H9 (cell line): ENCODE results near the gene NAA35. TPM values are rescaled to one million over a fixed set of nuclear protein-coding genes. Genes with fewer than 3 reads are reported as not detected.

Experiments used
- DNase-seq: peaks from one replicate; pipeline ENCODE4 v3.0.0-alpha.2; 2017
- H2AFZ ChIP-seq: one replicate; pipeline ENCODE4 v1.6.1; 2013; ENCODE audit warnings: mild to moderate bottlenecking, low read length, control low read depth, moderate library complexity
- H2AK5ac ChIP-seq: 2 replicates; pipeline ENCODE4 v1.6.1; 2013; ENCODE audit warnings: low read length, control low read depth, mixed read lengths; ENCODE audit not compliant: insufficient read length
- H2BK120ac ChIP-seq: one replicate; pipeline ENCODE4 v1.6.1; 2013; ENCODE audit warnings: low read depth, mild to moderate bottlenecking, low read length, control low read depth, inconsistent platforms; ENCODE audit not compliant: poor library complexity, severe bottlenecking
- H2BK12ac ChIP-seq: 2 replicates; pipeline ENCODE4 v1.6.1; 2013; ENCODE audit warnings: low read length, control low read depth, mixed read lengths, low read depth; ENCODE audit not compliant: insufficient read length
- H2BK15ac ChIP-seq: 2 replicates; pipeline ENCODE4 v1.6.1; 2013; ENCODE audit warnings: low read depth, low read length, control low read depth
- H2BK20ac ChIP-seq: one replicate; pipeline ENCODE4 v1.6.1; 2013; ENCODE audit warnings: low read depth, mild to moderate bottlenecking, low read length, control low read depth, inconsistent platforms; ENCODE audit not compliant: poor library complexity, severe bottlenecking
- H2BK5ac ChIP-seq: 2 replicates; pipeline ENCODE4 v1.6.1; 2013; ENCODE audit warnings: low read length, control low read depth, mixed read lengths; ENCODE audit not compliant: insufficient read length
- H3K14ac ChIP-seq: 2 replicates; pipeline ENCODE4 v1.6.1; 2013; ENCODE audit warnings: low read length, control low read depth; ENCODE audit not compliant: insufficient read depth
- H3K18ac ChIP-seq: 2 replicates; pipeline ENCODE4 v1.6.1; 2013; ENCODE audit warnings: low read depth, mild to moderate bottlenecking, mixed read lengths, low read length, control low read depth; ENCODE audit not compliant: insufficient read length
- H3K23ac ChIP-seq: 2 replicates; pipeline ENCODE4 v1.6.1; 2013; ENCODE audit warnings: low read length, control low read depth, mixed read lengths, low read depth; ENCODE audit not compliant: insufficient read length
- H3K23me2 ChIP-seq: 2 replicates; pipeline ENCODE4 v1.6.1; 2013; ENCODE audit warnings: low read depth, mild to moderate bottlenecking, mixed read lengths, low read length, control low read depth; ENCODE audit not compliant: insufficient read length, poor library complexity, severe bottlenecking
- H3K27ac ChIP-seq: 2 replicates; pipeline ENCODE4 v1.5.1; 2013; ENCODE audit warnings: low read length, control low read depth, mixed read lengths, low read depth; ENCODE audit not compliant: insufficient read length
- H3K27me3 ChIP-seq: 2 replicates; pipeline ENCODE4 v1.6.1; 2013; ENCODE audit warnings: low read length, control low read depth, inconsistent platforms; ENCODE audit not compliant: insufficient read depth
- H3K4ac ChIP-seq: 2 replicates; pipeline ENCODE4 v1.6.1; 2013; ENCODE audit warnings: low read depth, mild to moderate bottlenecking, control low read depth, inconsistent platforms, low read length, moderate library complexity
- H3K4me1 ChIP-seq: 2 replicates; pipeline ENCODE4 v1.6.1; 2013; ENCODE audit warnings: low read length, control low read depth, inconsistent platforms; ENCODE audit not compliant: insufficient read depth
- H3K4me2 ChIP-seq: 2 replicates; pipeline ENCODE4 v1.6.1; 2013; ENCODE audit warnings: low read length, control low read depth, mixed read lengths; ENCODE audit not compliant: insufficient read length, insufficient read depth
- H3K56ac ChIP-seq: 2 replicates; pipeline ENCODE4 v1.6.1; 2013; ENCODE audit warnings: low read depth, mild to moderate bottlenecking, mixed read lengths, low read length, control low read depth; ENCODE audit not compliant: insufficient read length
- H3K79me1 ChIP-seq: 2 replicates; pipeline ENCODE4 v1.6.1; 2013; ENCODE audit warnings: low read depth, mild to moderate bottlenecking, moderate library complexity, low read length, control low read depth, inconsistent platforms; ENCODE audit not compliant: insufficient read depth, poor library complexity, severe bottlenecking
- H3K79me2 ChIP-seq: 2 replicates; pipeline ENCODE4 v1.6.1; 2013; ENCODE audit warnings: low read length, control low read depth, inconsistent platforms; ENCODE audit not compliant: insufficient read depth
- H3K9ac ChIP-seq: 2 replicates; pipeline ENCODE4 v1.6.1; 2013; ENCODE audit warnings: low read length, control low read depth, mixed read lengths; ENCODE audit not compliant: insufficient read length; ENCODE audit errors: extremely low read depth
- H3K9me3 ChIP-seq: one replicate; pipeline ENCODE4 v1.6.1; 2013; ENCODE audit warnings: low read depth, low read length, inconsistent platforms; ENCODE audit not compliant: control insufficient read depth
- H3T11ph ChIP-seq: one replicate; pipeline ENCODE4 v1.6.1; 2013; ENCODE audit warnings: mild to moderate bottlenecking, low read length, control low read depth, inconsistent platforms
- H4K20me1 ChIP-seq: one replicate; pipeline ENCODE4 v1.6.1; 2013; ENCODE audit not compliant: control insufficient read depth, insufficient read length, insufficient read depth
- H4K5ac ChIP-seq: 2 replicates; pipeline ENCODE4 v1.6.1; 2013; ENCODE audit warnings: low read depth, mild to moderate bottlenecking, mixed read lengths, low read length, control low read depth; ENCODE audit not compliant: insufficient read length
- H4K8ac ChIP-seq: replicated peaks from 2 replicates; pipeline ENCODE4 v1.6.1; 2013; ENCODE audit warnings: low read length, control low read depth, mixed read lengths, low read depth; ENCODE audit not compliant: insufficient read length
- H4K91ac ChIP-seq: 2 replicates; pipeline ENCODE4 v1.6.1; 2013; ENCODE audit warnings: low read depth, mild to moderate bottlenecking, moderate library complexity, mixed read lengths, low read length, control low read depth; ENCODE audit not compliant: insufficient read length
- H3K27ac Mint-ChIP-seq, 3 experiments: 2 replicates in 2 of 3; 3 replicates in 1 of 3; pipeline ENCODE4 v1.8.0; 2020 to 2021; ENCODE audit warnings: mixed read lengths in 3 of 3, mild to moderate bottlenecking in 1 of 3, moderate library complexity in 1 of 3
- H3K27me3 Mint-ChIP-seq: 2 replicates; pipeline ENCODE4 v1.8.0; 2021; ENCODE audit warnings: low read depth, mild to moderate bottlenecking, moderate library complexity, mixed read lengths
- H3K36me3 Mint-ChIP-seq, 3 experiments: 2 replicates in 2 of 3; 3 replicates in 1 of 3; pipeline ENCODE4 v1.8.0; 2020 to 2021; ENCODE audit warnings: low read depth in 3 of 3, mixed read lengths in 3 of 3; ENCODE audit not compliant: insufficient read depth in 1 of 3
- H3K4me1 Mint-ChIP-seq, 2 experiments: 2 replicates each; pipeline ENCODE4 v1.8.0; 2020; ENCODE audit warnings: mixed read lengths in 2 of 2
- H3K4me3 Mint-ChIP-seq, 2 experiments: 2 replicates in 1 of 2; 3 replicates in 1 of 2; pipeline ENCODE4 v1.8.0; 2020 to 2021; ENCODE audit warnings: mild to moderate bottlenecking in 2 of 2, mixed read lengths in 2 of 2, moderate library complexity in 1 of 2
- H3K9me3 Mint-ChIP-seq, 2 experiments: 2 replicates in 1 of 2; 3 replicates in 1 of 2; pipeline ENCODE4 v1.8.0; 2020; ENCODE audit warnings: mild to moderate bottlenecking in 2 of 2, mixed read lengths in 2 of 2, moderate library complexity in 1 of 2
- CTCF ChIP-seq: fragments of 200-600 bp; sonication (generic); conservative IDR thresholded peaks from 3 replicates; pipeline ENCODE4 v1.8.0; 2021; ENCODE audit warnings: antibody characterized with exemption, mild to moderate bottlenecking
- WGBS: extraction: QIAGEN DNeasy Blood & Tissue Kit; methylation state at CpG from one replicate; pipeline ENCODE4 v1.1.7; 2013; ENCODE audit warnings: missing lambda C conversion rate, low lambda C conversion rate, mixed read lengths; ENCODE audit not compliant: insufficient read length; ENCODE audit errors: extremely low coverage; 5-methylcytosine and 5-hydroxymethylcytosine counted together
- total RNA-seq: library from RNA; stranded (reverse); gene quantifications from 2 replicates; pipeline ENCODE4 v1.2.1, GENCODE V29; 2021

NAA35 gene
- total RNA-seq, 1 experiment from 2014 or later = 38.6 TPM

- peaks cover 0 to 4% of the 10 kb centered on the region in 2 experiments; a peak in 1 of 4 replicates for H3K4me1 Mint-ChIP-seq
- Histone ChIP-seq H4K91ac (no peak overlapping the region), H3K4ac (no peak overlapping the region), H2BK5ac (no peak overlapping the region), H2BK120ac (no peak overlapping the region), H3K23me2 (no peaks in the 10 kb centered on the region), H3K79me1 (no peaks in the 10 kb centered on the region), H2AFZ (no peak overlapping the region), H2BK20ac (no peak overlapping the region), H4K20me1 (no peaks in the 10 kb centered on the region), H3K14ac (no peak overlapping the region; the same call in 1 of the 2 replicates), H3K18ac (no peak overlapping the region), H3K9ac (no peak overlapping the region), H3K56ac (no peak overlapping the region), H2AK5ac (no peak overlapping the region), H3K9me3 (no peaks in the 10 kb centered on the region), H3K27ac (no peak overlapping the region), H3K27me3 (no peaks in the 10 kb centered on the region), H4K5ac (no peak overlapping the region), H4K8ac (no peak overlapping the region), H3T11ph (no peak overlapping the region), H3K23ac (no peak overlapping the region), H3K79me2 (no peaks in the 10 kb centered on the region), H2BK15ac (no peak overlapping the region), H3K4me1 (no peaks in the 10 kb centered on the region), H3K4me2 (no peak overlapping the region), H2BK12ac (no peak overlapping the region)
- H3K9me3 Mint-ChIP-seq = no peaks in the 10 kb centered on the region
- DNase-seq = no peak
- no peaks in the 10 kb centered on the region for H3K27me3 Mint-ChIP-seq
- no peak overlapping the region for H3K27ac Mint-ChIP-seq
- no peak overlapping the region for H3K4me3 Mint-ChIP-seq
- TF ChIP-seq CTCF = no peak
- no CpG with 5 or more reads among the region's 13 CpGs for WGBS
- peaks cover 7 to 8% (median 7%) of the 10 kb centered on the region in 3 experiments; a peak in 5 of 7 replicates for H3K36me3 Mint-ChIP-seq
Observed at GRCh38 chr9:86057491-86057890, 116.5 kb downstream of the NAA35 start.
